Caco-2 (cell line): ENCODE data around the gene SIRPA. TPM values are rescaled to one million over a fixed set of nuclear protein-coding genes. Genes with fewer than 3 reads are reported as not detected.
A peak's percentile ranks its signal among the peaks of the same experiment; 100 is the strongest.

ENCODE experiments used
- BruUV-seq: library from RNA; stranded (reverse); fragments of 400-500 nt; replicated peaks from 2 replicates; lab custom pipeline; 2021; lab: Mats Ljungman, UMichigan
- CTCF ChIA-PET: fragments of 300-600 bp; sonication (Branson Sonifier 250); formaldehyde crosslinking; loops from one replicate; lab custom pipeline; 2022; ENCODE audit warnings: antibody characterized with exemption; lab: Charles Lee
- POLR2A ChIA-PET: fragments of 300-600 bp; sonication (Branson Sonifier 250); formaldehyde crosslinking; loops from one replicate; lab custom pipeline; 2022; ENCODE audit warnings: antibody characterized with exemption; lab: Charles Lee
- DNase-seq, 2 experiments: peaks; one replicate each; pipeline versions ENCODE4 v3.0.0 to v3.0.0-alpha.2; 2020 to 2022
- H3K27me3 ChIP-seq: replicated peaks from 2 replicates; pipeline ENCODE4 v1.6.0; 2011; ENCODE audit warnings: low read length; ENCODE audit not compliant: control insufficient read depth, insufficient read depth
- H3K36me3 ChIP-seq: 2 replicates; pipeline ENCODE4 v1.5.1; 2011; ENCODE audit warnings: low read length; ENCODE audit not compliant: control insufficient read depth, insufficient read depth
- H3K4me1 ChIP-seq: fragments of 250-450 bp; sonication (Bioruptor Pico); 2 replicates; pipeline ENCODE4 v1.5.1; 2020; ENCODE audit warnings: mild to moderate bottlenecking
- H3K4me3 ChIP-seq: 2 replicates; pipeline ENCODE4 v1.5.1; 2011; ENCODE audit warnings: low read depth, mild to moderate bottlenecking, control low read depth, low read length
- H3K9me3 ChIP-seq: fragments of 250-450 bp; sonication (Bioruptor Pico); 2 replicates; pipeline ENCODE4 v1.5.1; 2020; ENCODE audit warnings: mild to moderate bottlenecking, moderate library complexity
- H3K27ac Mint-ChIP-seq: one replicate; pipeline ENCODE4 v1.8.0; 2022; ENCODE audit warnings: mixed read lengths; ENCODE audit not compliant: unreplicated experiment
- H3K27me3 Mint-ChIP-seq: one replicate; pipeline ENCODE4 v1.8.0; 2022; ENCODE audit warnings: mixed read lengths; ENCODE audit not compliant: insufficient read depth, unreplicated experiment
- H3K36me3 Mint-ChIP-seq: one replicate; pipeline ENCODE4 v1.8.0; 2022; ENCODE audit warnings: mild to moderate bottlenecking, mixed read lengths; ENCODE audit not compliant: insufficient read depth, unreplicated experiment
- H3K4me1 Mint-ChIP-seq: one replicate; pipeline ENCODE4 v1.8.0; 2022; ENCODE audit warnings: low read depth, mixed read lengths; ENCODE audit not compliant: unreplicated experiment
- H3K4me3 Mint-ChIP-seq: one replicate; pipeline ENCODE4 v1.8.0; 2022; ENCODE audit warnings: mild to moderate bottlenecking, moderate library complexity, mixed read lengths; ENCODE audit not compliant: unreplicated experiment
- H3K9me3 Mint-ChIP-seq: one replicate; pipeline ENCODE4 v1.8.0; 2022; ENCODE audit warnings: mixed read lengths; ENCODE audit not compliant: unreplicated experiment
- CTCF ChIP-seq, 2 experiments: fragments of 200-600 bp in 1 of 2; IDR thresholded peaks; 1 replicate in 1 of 2; 2 replicates in 1 of 2; pipeline versions ENCODE4 v1.5.1 to v1.8.0; 2011 to 2022; ENCODE audit warnings: antibody characterized with exemption in 1 of 2, control low read depth in 1 of 2, inconsistent platforms in 1 of 2, low read depth in 1 of 2, low read length in 1 of 2, mild to moderate bottlenecking in 1 of 2, moderate library complexity in 1 of 2; ENCODE audit not compliant: insufficient read depth in 1 of 2, severe bottlenecking in 1 of 2, unreplicated experiment in 1 of 2
- intact Hi-C: fragments of 100-400 bp; cut with micrococcal nuclease; formaldehyde crosslinking; loops from one replicate; pipeline ENCODE4 v1.10.0; 2022; ENCODE audit not compliant: unreplicated experiment
- total RNA-seq: library from RNA; stranded (reverse); gene quantifications from 2 replicates; pipeline ENCODE4 v1.2.3, GENCODE V29; 2022

Gene SIRPA
- total RNA-seq, 1 experiment from 2014 or later = 33.3 TPM

DNA sequence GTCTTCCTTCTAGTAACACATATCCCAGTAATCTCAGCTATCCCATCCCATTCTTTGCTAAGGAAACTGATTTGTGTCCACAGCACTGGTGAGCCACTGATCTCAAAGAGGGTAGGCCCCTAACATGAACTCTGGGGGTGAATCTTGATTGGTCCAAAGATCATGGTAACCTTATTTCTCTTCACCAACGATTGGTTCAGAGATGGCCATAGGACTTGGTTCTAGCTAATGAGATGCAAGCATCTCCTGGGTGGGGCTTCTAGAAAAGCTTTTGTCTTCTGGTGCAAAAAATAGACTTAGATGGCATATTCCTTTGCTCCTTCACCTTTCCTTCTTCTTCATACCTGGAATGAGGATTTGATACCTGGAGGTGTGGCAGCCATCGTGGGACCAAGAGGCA, 43.8 kb upstream of the SIRPA start:
- peaks cover 49% of the 10 kb centered on the region for H3K4me1 ChIP-seq
- 0 out of 2 replicates have a peak, but pooled peaks cover 12% of the 10 kb centered on the region for H3K9me3 ChIP-seq
- CTCF ChIA-PET = interaction anchor here (0.7 to 1.4 kb wide), 2 partner anchors 37 to 74 kb away, joined by 3 read pairs; no protein-coding TSS in a partner anchor
- H3K27ac Mint-ChIP-seq = no peak overlapping the region
- H3K9me3 Mint-ChIP-seq = peaks cover 16% of the 10 kb centered on the region
- peaks cover 46% of the 10 kb centered on the region for H3K4me1 Mint-ChIP-seq
- intact Hi-C loops = no loop called here
- no peak overlapping the region for H3K4me3 ChIP-seq
- H3K36me3 ChIP-seq = no peaks in the 10 kb centered on the region
- TF ChIP-seq CTCF (IDR thresholded peaks at IDR 0.05; ENCODE audit: insufficient read depth in 1 of 2, low read depth in 1 of 2, low read length in 1 of 2, severe bottlenecking in 1 of 2, unreplicated experiment in 1 of 2) = no peak
- no peaks in the 10 kb centered on the region for H3K27me3 ChIP-seq
- no peaks in the 10 kb centered on the region for H3K36me3 Mint-ChIP-seq
- H3K27me3 Mint-ChIP-seq = no peaks in the 10 kb centered on the region
- no peak for DNase-seq
- POLR2A ChIA-PET = interaction anchor here (0.5 kb wide), 1 partner anchor 74 kb away, joined by 3 read pairs; no protein-coding TSS in a partner anchor
- no peak overlapping the region for H3K4me3 Mint-ChIP-seq
- no TSS peak for BruUV-seq

GRCh38 chr20:1853473-1853872, 41.7 kb upstream of the SIRPA start:
- Mint-ChIP-seq H3K27me3 (no peaks in the 10 kb centered on the region), H3K4me3 (no peak overlapping the region), H3K4me1 (peaks cover 39% of the 10 kb centered on the region), H3K36me3 (no peaks in the 10 kb centered on the region), H3K27ac (peak overlapping the region; percentile 16), H3K9me3 (no peaks in the 10 kb centered on the region)
- no peak for TF ChIP-seq CTCF (IDR thresholded peaks at IDR 0.05; ENCODE audit: insufficient read depth in 1 of 2, low read depth in 1 of 2, low read length in 1 of 2, severe bottlenecking in 1 of 2, unreplicated experiment in 1 of 2)
- no peaks in the 10 kb centered on the region for H3K9me3 ChIP-seq
- intact Hi-C loops = no loop called here
- DNase-seq = peak in 1 of 2 experiments; percentile 63
- H3K4me3 ChIP-seq = no peak overlapping the region
- H3K4me1 ChIP-seq = peaks cover 59% of the 10 kb centered on the region
- H3K27me3 ChIP-seq = no peaks in the 10 kb centered on the region
- no TSS peak for BruUV-seq
- ChIA-PET CTCF (interaction anchor here (0.6 to 0.8 kb wide), 2 partner anchors 11 to 43 kb away, joined by 3 read pairs; no protein-coding TSS in a partner anchor), POLR2A (interaction anchor here (0.6 kb wide), 2 partner anchors 47 to 611 kb away, joined by 3 to 11 read pairs; no protein-coding TSS in a partner anchor)
- no peaks in the 10 kb centered on the region for H3K36me3 ChIP-seq

DNA sequence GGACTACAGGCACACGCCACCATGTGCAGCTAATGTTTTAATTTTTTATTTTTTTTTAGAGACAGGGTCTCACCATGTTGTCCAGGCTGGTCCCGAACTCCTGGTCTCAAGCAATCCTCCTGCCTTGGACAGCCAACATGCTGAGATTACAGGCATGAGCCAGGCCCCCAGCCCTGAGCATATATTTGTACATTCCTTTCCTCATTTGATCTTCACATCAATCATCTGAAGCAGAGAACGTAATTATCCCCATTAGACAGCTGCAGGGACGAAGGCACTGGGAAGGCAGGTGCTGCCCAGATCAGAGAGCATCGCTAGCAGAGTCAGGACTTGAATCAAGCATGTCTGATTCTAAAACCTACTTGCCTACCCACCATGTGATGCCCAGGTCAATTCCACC, 41.0 kb upstream of the SIRPA start:
- peaks cover 35% of the 10 kb centered on the region for H3K4me1 Mint-ChIP-seq

More for the DNA sequence above, 41.0 kb upstream of the SIRPA start:
- no peaks in the 10 kb centered on the region for H3K27me3 Mint-ChIP-seq
- BruUV-seq = no TSS peak
- H3K36me3 Mint-ChIP-seq = no peaks in the 10 kb centered on the region
- CTCF ChIA-PET = no interaction called here
- DNase-seq = peak; percentile 65 to 77
- TF ChIP-seq CTCF (IDR thresholded peaks at IDR 0.05; ENCODE audit: insufficient read depth in 1 of 2, low read depth in 1 of 2, low read length in 1 of 2, severe bottlenecking in 1 of 2, unreplicated experiment in 1 of 2) = no peak
- no peaks in the 10 kb centered on the region for H3K9me3 Mint-ChIP-seq
- Histone ChIP-seq H3K27me3 (no peaks in the 10 kb centered on the region), H3K9me3 (no peaks in the 10 kb centered on the region), H3K4me1 (peaks cover 51% of the 10 kb centered on the region), H3K4me3 (no peak overlapping the region), H3K36me3 (no peaks in the 10 kb centered on the region)
- POLR2A ChIA-PET = no interaction called here
- no peak overlapping the region for H3K4me3 Mint-ChIP-seq
- H3K27ac Mint-ChIP-seq = peak overlapping the region; percentile 74
- intact Hi-C loops = no loop called here
